ENCODE results near the gene B4GALT2.

DNA sequence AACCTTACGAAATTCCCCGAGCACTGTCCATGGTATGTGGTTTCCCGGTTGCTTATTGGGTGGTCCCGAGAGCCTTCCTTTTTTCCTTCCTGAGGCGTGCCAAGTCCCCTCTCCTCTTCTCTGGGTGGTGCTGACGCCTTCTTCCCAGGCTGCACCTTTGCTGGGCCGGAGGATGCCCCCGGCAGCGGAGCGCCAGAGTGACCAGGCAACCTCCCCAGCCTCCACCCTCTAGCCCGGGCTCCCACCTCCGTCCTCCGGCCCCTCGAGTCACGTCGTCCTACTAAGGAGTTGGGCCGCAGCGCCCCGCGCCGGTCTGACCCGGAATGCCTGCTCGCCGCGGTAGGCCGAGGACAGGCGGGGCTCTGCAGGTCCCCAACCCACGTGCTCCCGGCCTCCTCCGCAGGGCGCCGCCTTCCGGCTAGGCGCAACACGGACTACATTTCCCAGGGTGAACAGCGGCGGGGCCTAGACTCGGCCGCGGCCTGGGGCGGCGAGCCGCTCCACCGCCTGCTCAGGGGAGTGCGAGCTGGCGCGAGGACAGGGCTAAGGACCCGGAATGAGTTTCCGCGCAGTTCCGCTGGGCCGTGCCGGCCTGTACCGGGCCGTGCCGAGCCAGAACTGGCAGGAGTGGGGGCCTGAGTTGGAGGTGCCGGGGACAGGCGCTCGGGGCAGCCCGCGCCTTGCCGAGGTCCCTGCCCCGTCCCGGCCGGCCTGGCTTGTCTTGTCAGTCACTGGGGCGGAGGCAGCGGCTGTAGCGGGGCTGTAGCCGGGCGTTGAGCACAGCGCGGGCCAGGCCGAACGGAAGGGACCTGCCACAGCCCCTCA lies 32.6 kb upstream of the B4GALT2 start, which contains the start of gene IPO13:
- TF ChIP-seq, protein P1, sequence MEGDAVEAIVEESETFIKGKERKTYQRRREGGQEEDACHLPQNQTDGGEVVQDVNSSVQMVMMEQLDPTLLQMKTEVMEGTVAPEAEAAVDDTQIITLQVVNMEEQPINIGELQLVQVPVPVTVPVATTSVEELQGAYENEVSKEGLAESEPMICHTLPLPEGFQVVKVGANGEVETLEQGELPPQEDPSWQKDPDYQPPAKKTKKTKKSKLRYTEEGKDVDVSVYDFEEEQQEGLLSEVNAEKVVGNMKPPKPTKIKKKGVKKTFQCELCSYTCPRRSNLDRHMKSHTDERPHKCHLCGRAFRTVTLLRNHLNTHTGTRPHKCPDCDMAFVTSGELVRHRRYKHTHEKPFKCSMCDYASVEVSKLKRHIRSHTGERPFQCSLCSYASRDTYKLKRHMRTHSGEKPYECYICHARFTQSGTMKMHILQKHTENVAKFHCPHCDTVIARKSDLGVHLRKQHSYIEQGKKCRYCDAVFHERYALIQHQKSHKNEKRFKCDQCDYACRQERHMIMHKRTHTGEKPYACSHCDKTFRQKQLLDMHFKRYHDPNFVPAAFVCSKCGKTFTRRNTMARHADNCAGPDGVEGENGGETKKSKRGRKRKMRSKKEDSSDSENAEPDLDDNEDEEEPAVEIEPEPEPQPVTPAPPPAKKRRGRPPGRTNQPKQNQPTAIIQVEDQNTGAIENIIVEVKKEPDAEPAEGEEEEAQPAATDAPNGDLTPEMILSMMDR (conservative IDR thresholded peaks at IDR 0.05; ENCODE audit: low read depth, low read length): peak; percentile 66
- TF ChIP-seq POLR2A (IDR thresholded peaks at IDR 0.05; ENCODE audit: low read depth, low read length) (peak; percentile 72), RAD21 (IDR thresholded peaks at IDR 0.05; ENCODE audit: low read length) (peak; percentile 59), NFE2L2 (IDR thresholded peaks at IDR 0.05; ENCODE audit: low read depth, low read length) (no peak), CHD1 (IDR thresholded peaks at IDR 0.05; ENCODE audit: low read depth, low read length) (no peak), RCOR1 (IDR thresholded peaks at IDR 0.05; ENCODE audit: insufficient replicate concordance, low read length) (no peak), RFX5 (IDR thresholded peaks at IDR 0.05; ENCODE audit: low read depth, low read length) (no peak), CEBPB (IDR thresholded peaks at IDR 0.05; ENCODE audit: low read depth, low read length) (peak; percentile 77; the same call in 1 of the 2 replicates), BHLHE40 (IDR thresholded peaks at IDR 0.05; ENCODE audit: low read depth, low read length) (no peak), MXI1 (IDR thresholded peaks at IDR 0.05; ENCODE audit: borderline replicate concordance, low read depth, low read length) (peak; percentile 98), MAZ (IDR thresholded peaks at IDR 0.05; ENCODE audit: borderline replicate concordance, low read depth, low read length) (peak; percentile 65; the same call in 1 of the 2 replicates)
- TF ChIP-seq, protein P2, sequence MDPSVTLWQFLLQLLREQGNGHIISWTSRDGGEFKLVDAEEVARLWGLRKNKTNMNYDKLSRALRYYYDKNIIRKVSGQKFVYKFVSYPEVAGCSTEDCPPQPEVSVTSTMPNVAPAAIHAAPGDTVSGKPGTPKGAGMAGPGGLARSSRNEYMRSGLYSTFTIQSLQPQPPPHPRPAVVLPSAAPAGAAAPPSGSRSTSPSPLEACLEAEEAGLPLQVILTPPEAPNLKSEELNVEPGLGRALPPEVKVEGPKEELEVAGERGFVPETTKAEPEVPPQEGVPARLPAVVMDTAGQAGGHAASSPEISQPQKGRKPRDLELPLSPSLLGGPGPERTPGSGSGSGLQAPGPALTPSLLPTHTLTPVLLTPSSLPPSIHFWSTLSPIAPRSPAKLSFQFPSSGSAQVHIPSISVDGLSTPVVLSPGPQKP (IDR thresholded peaks at IDR 0.05; ENCODE audit: borderline replicate concordance, low read depth, low read length): no peak
- TF ChIP-seq, protein P3, sequence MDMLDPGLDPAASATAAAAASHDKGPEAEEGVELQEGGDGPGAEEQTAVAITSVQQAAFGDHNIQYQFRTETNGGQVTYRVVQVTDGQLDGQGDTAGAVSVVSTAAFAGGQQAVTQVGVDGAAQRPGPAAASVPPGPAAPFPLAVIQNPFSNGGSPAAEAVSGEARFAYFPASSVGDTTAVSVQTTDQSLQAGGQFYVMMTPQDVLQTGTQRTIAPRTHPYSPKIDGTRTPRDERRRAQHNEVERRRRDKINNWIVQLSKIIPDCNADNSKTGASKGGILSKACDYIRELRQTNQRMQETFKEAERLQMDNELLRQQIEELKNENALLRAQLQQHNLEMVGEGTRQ (IDR thresholded peaks at IDR 0.05; ENCODE audit: low read depth, low read length): peak; percentile 88

Measured in IMR-90 (cell line).